Neural progenitor cell (in vitro differentiated cells): Measurements from ENCODE around the gene TRIL. TPM values are rescaled to one million over a fixed set of nuclear protein-coding genes. Genes with fewer than 3 reads are reported as not detected.

Experiments
- DNase-seq: peaks from one replicate; pipeline ENCODE4 v3.0.0-alpha.2; 2016; ENCODE audit warnings: low spot score
- H2AFZ ChIP-seq: fragments of 200-600 bp; sonication (generic); replicated peaks from 2 replicates; pipeline ENCODE4 v1.6.1; 2016; ENCODE audit warnings: antibody characterized with exemption
- H3F3A ChIP-seq: fragments of 200-600 bp; sonication (generic); 2 replicates; pipeline ENCODE4 v1.6.1; 2016; ENCODE audit warnings: antibody characterized with exemption, low read depth
- H3K27ac ChIP-seq: fragments of 200-600 bp; sonication (generic); 2 replicates; pipeline ENCODE4 v1.5.1; 2016; ENCODE audit warnings: mild to moderate bottlenecking
- H3K27me3 ChIP-seq: fragments of 200-600 bp; sonication (generic); 2 replicates; pipeline ENCODE4 v1.6.1; 2016; ENCODE audit warnings: mild to moderate bottlenecking, moderate library complexity
- H3K36me3 ChIP-seq: fragments of 200-600 bp; sonication (generic); 2 replicates; pipeline ENCODE4 v1.5.1; 2016
- H3K4me1 ChIP-seq: fragments of 200-600 bp; sonication (generic); 2 replicates; pipeline ENCODE4 v1.6.1; 2016; ENCODE audit warnings: mixed run types
- H3K4me2 ChIP-seq: fragments of 200-600 bp; sonication (generic); 2 replicates; pipeline ENCODE4 v1.6.1; 2016
- H3K4me3 ChIP-seq: fragments of 200-600 bp; sonication (generic); 2 replicates; pipeline ENCODE4 v1.5.1; 2016
- H3K79me2 ChIP-seq: fragments of 200-600 bp; sonication (generic); 2 replicates; pipeline ENCODE4 v1.6.1; 2016; ENCODE audit warnings: low read depth
- H3K9ac ChIP-seq: fragments of 200-600 bp; sonication (generic); 2 replicates; pipeline ENCODE4 v1.6.1; 2016
- H3K9me3 ChIP-seq: fragments of 200-600 bp; sonication (generic); 2 replicates; pipeline ENCODE4 v1.5.1; 2016; ENCODE audit warnings: low read depth
- H4K20me1 ChIP-seq: fragments of 200-600 bp; sonication (generic); 2 replicates; pipeline ENCODE4 v1.6.1; 2016; ENCODE audit warnings: low read depth
- H3K27ac Mint-ChIP-seq: 3 replicates; pipeline ENCODE4 v1.8.0; 2021; ENCODE audit warnings: mixed read lengths
- H3K27me3 Mint-ChIP-seq: 2 replicates; pipeline ENCODE4 v1.8.0; 2022; ENCODE audit warnings: low read depth, mild to moderate bottlenecking, inconsistent platforms, moderate library complexity, mixed read lengths; ENCODE audit not compliant: insufficient read depth
- H3K36me3 Mint-ChIP-seq: 3 replicates; pipeline ENCODE4 v1.8.0; 2021; ENCODE audit warnings: mixed read lengths
- H3K4me1 Mint-ChIP-seq: 3 replicates; pipeline ENCODE4 v1.8.0; 2021; ENCODE audit warnings: mixed read lengths
- H3K4me3 Mint-ChIP-seq: 3 replicates; pipeline ENCODE4 v1.8.0; 2021; ENCODE audit warnings: mild to moderate bottlenecking, moderate library complexity, mixed read lengths
- H3K9me3 Mint-ChIP-seq: 3 replicates; pipeline ENCODE4 v1.8.0; 2020; ENCODE audit warnings: mixed read lengths
- CTCF ChIP-seq: fragments of 200-600 bp; sonication (generic); IDR thresholded peaks from 2 replicates; pipeline ENCODE4 v1.5.1; 2017; ENCODE audit warnings: antibody characterized with exemption, mild to moderate bottlenecking
- EZH2 ChIP-seq: fragments of 200-600 bp; sonication (generic); IDR thresholded peaks from 2 replicates; pipeline ENCODE4 v1.6.1; 2017; ENCODE audit warnings: antibody characterized with exemption, mild to moderate bottlenecking, moderate library complexity
- EZH2phosphoT487 ChIP-seq: fragments of 200-600 bp; sonication (generic); IDR thresholded peaks from 2 replicates; pipeline ENCODE4 v1.6.1; 2017; ENCODE audit warnings: antibody characterized with exemption
- total RNA-seq: library from RNA; depleted of rRNA; stranded (reverse); fragments of >200 nt; gene quantifications from 2 replicates; pipeline ENCODE4 v1.2.3, GENCODE V29; 2015; ENCODE audit warnings: low replicate concordance

TRIL gene
- total RNA-seq, 1 donor from 2014 or later: 8.5 TPM

GRCh38 chr7:28955356-28955717, 2.8 kb downstream of the TRIL start:
- H3K27ac Mint-ChIP-seq: no peak overlapping the region
- H4K20me1 ChIP-seq: peaks cover 5% of the 10 kb centered on the region
- TF ChIP-seq CTCF (no peak), EZH2phosphoT487 (no peak), EZH2 (no peak)
- H3K27me3 Mint-ChIP-seq: peaks cover 8% of the 10 kb centered on the region
- no peak overlapping the region for H3K9ac ChIP-seq
- H3K27me3 ChIP-seq: peaks cover 47% of the 10 kb centered on the region
- peak overlapping the region; percentile 93 for H3K4me2 ChIP-seq
- peaks cover 25% of the 10 kb centered on the region for H3K36me3 Mint-ChIP-seq
- no peaks in the 10 kb centered on the region for H3K9me3 Mint-ChIP-seq
- no peak overlapping the region for H3K27ac ChIP-seq
- no peak overlapping the region for H2AFZ ChIP-seq
- H3K9me3 ChIP-seq: no peaks in the 10 kb centered on the region
- H3F3A ChIP-seq: peaks cover 30% of the 10 kb centered on the region
- no peaks in the 10 kb centered on the region for H3K36me3 ChIP-seq
- H3K4me3 ChIP-seq: no peak overlapping the region
- peak overlapping the region; percentile 77 for H3K4me3 Mint-ChIP-seq
- peaks cover 48% of the 10 kb centered on the region for H3K4me1 Mint-ChIP-seq
- peaks cover 7% of the 10 kb centered on the region for H3K4me1 ChIP-seq
- no peaks in the 10 kb centered on the region for H3K79me2 ChIP-seq
- no peak for DNase-seq

GRCh38 chr7:28954946-28955345, 3.2 kb downstream of the TRIL start:
- H3K4me3 Mint-ChIP-seq: peak overlapping the region; percentile 77
- H3K27ac ChIP-seq: no peak overlapping the region

GRCh38 chr7:28954471-28954870, 3.7 kb downstream of the TRIL start:
- Histone ChIP-seq H3K27ac (no peak overlapping the region), H3K4me1 (peaks cover 7% of the 10 kb centered on the region), H3K36me3 (no peaks in the 10 kb centered on the region), H3K9ac (no peak overlapping the region), H4K20me1 (peaks cover 5% of the 10 kb centered on the region), H3K4me3 (no peak overlapping the region), H3F3A (peaks cover 28% of the 10 kb centered on the region), H3K27me3 (peaks cover 41% of the 10 kb centered on the region), H3K9me3 (no peaks in the 10 kb centered on the region), H3K4me2 (no peak overlapping the region), H2AFZ (no peak overlapping the region), H3K79me2 (no peaks in the 10 kb centered on the region)
- peaks cover 27% of the 10 kb centered on the region for H3K36me3 Mint-ChIP-seq
- H3K9me3 Mint-ChIP-seq: peaks cover 3% of the 10 kb centered on the region
- TF ChIP-seq EZH2 (no peak), CTCF (no peak), EZH2phosphoT487 (no peak)
- H3K4me3 Mint-ChIP-seq: peak overlapping the region; percentile 24
- no peak overlapping the region for H3K27ac Mint-ChIP-seq
- peaks cover 8% of the 10 kb centered on the region for H3K27me3 Mint-ChIP-seq
- H3K4me1 Mint-ChIP-seq: peaks cover 45% of the 10 kb centered on the region
- DNase-seq: no peak

More at GRCh38 chr7:28954946-28955345, 3.2 kb downstream of the TRIL start:
- peaks cover 46% of the 10 kb centered on the region for H3K4me1 Mint-ChIP-seq
- no peak for TF ChIP-seq EZH2phosphoT487
- TF ChIP-seq EZH2: no peak
- no peak for TF ChIP-seq CTCF
- Histone ChIP-seq H3K79me2 (no peaks in the 10 kb centered on the region), H3F3A (peaks cover 30% of the 10 kb centered on the region), H3K4me3 (no peak overlapping the region), H2AFZ (no peak overlapping the region), H3K4me2 (no peak overlapping the region), H3K9ac (no peak overlapping the region), H3K9me3 (no peaks in the 10 kb centered on the region), H3K27me3 (peaks cover 46% of the 10 kb centered on the region), H4K20me1 (peaks cover 5% of the 10 kb centered on the region), H3K4me1 (peaks cover 7% of the 10 kb centered on the region), H3K36me3 (no peaks in the 10 kb centered on the region)
- H3K27me3 Mint-ChIP-seq: peaks cover 8% of the 10 kb centered on the region
- H3K9me3 Mint-ChIP-seq: no peaks in the 10 kb centered on the region
- H3K27ac Mint-ChIP-seq: no peak overlapping the region
- peaks cover 25% of the 10 kb centered on the region for H3K36me3 Mint-ChIP-seq
- DNase-seq: no peak
